AG10803 (cell line): ENCODE results near the gene OR52K1.
A peak's percentile ranks its signal among the peaks of the same experiment; 100 is the strongest.

Source experiments
- DNase-seq: peaks from one replicate; pipeline ENCODE4 v3.0.0; 2010; ENCODE audit warnings: low read depth
- H3K4me3 ChIP-seq: 2 replicates; pipeline ENCODE4 v1.5.1; 2011; ENCODE audit warnings: mild to moderate bottlenecking, low read length, control low read depth
- CTCF ChIP-seq: conservative IDR thresholded peaks from 2 replicates; pipeline ENCODE4 v1.5.1; 2011; ENCODE audit warnings: mild to moderate bottlenecking, low read length, control low read depth, inconsistent platforms

The OR52K1 gene

GRCh38 chr11:4539603-4540219 is 57.3 kb downstream of the OR52K1 start:
- DNase-seq, result peak; percentile 24
- H3K4me3 ChIP-seq, result no peak overlapping the region
- TF ChIP-seq CTCF, result peak; percentile 71

- DNase-seq, result no peak
- TF ChIP-seq CTCF, result no peak
- no peak overlapping the region for H3K4me3 ChIP-seq
Observed at GRCh38 chr11:4541071-4541470, 58.6 kb downstream of the OR52K1 start.
